Caco-2 (cell line): ENCODE measurements around the gene JMJD6. TPM values are rescaled to one million over a fixed set of nuclear protein-coding genes. Genes with fewer than 3 reads are reported as not detected.

ENCODE experiments used
- BruUV-seq: library from RNA; stranded (reverse); fragments of 400-500 nt; replicated peaks from 2 replicates; lab custom pipeline; 2021; lab: Mats Ljungman, UMichigan
- CTCF ChIA-PET: fragments of 300-600 bp; sonication (Branson Sonifier 250); formaldehyde crosslinking; loops from one replicate; lab custom pipeline; 2022; ENCODE audit warnings: antibody characterized with exemption; lab: Charles Lee
- POLR2A ChIA-PET: fragments of 300-600 bp; sonication (Branson Sonifier 250); formaldehyde crosslinking; loops from one replicate; lab custom pipeline; 2022; ENCODE audit warnings: antibody characterized with exemption; lab: Charles Lee
- DNase-seq, 2 experiments: peaks; one replicate each; pipeline versions ENCODE4 v3.0.0 to v3.0.0-alpha.2; 2020 to 2022
- H3K27me3 ChIP-seq: replicated peaks from 2 replicates; pipeline ENCODE4 v1.6.0; 2011; ENCODE audit warnings: low read length; ENCODE audit not compliant: control insufficient read depth, insufficient read depth
- H3K36me3 ChIP-seq: 2 replicates; pipeline ENCODE4 v1.5.1; 2011; ENCODE audit warnings: low read length; ENCODE audit not compliant: control insufficient read depth, insufficient read depth
- H3K4me1 ChIP-seq: fragments of 250-450 bp; sonication (Bioruptor Pico); 2 replicates; pipeline ENCODE4 v1.5.1; 2020; ENCODE audit warnings: mild to moderate bottlenecking
- H3K4me3 ChIP-seq: 2 replicates; pipeline ENCODE4 v1.5.1; 2011; ENCODE audit warnings: low read depth, mild to moderate bottlenecking, control low read depth, low read length
- H3K9me3 ChIP-seq: fragments of 250-450 bp; sonication (Bioruptor Pico); 2 replicates; pipeline ENCODE4 v1.5.1; 2020; ENCODE audit warnings: mild to moderate bottlenecking, moderate library complexity
- H3K27ac Mint-ChIP-seq: one replicate; pipeline ENCODE4 v1.8.0; 2022; ENCODE audit warnings: mixed read lengths; ENCODE audit not compliant: unreplicated experiment
- H3K27me3 Mint-ChIP-seq: one replicate; pipeline ENCODE4 v1.8.0; 2022; ENCODE audit warnings: mixed read lengths; ENCODE audit not compliant: insufficient read depth, unreplicated experiment
- H3K36me3 Mint-ChIP-seq: one replicate; pipeline ENCODE4 v1.8.0; 2022; ENCODE audit warnings: mild to moderate bottlenecking, mixed read lengths; ENCODE audit not compliant: insufficient read depth, unreplicated experiment
- H3K4me1 Mint-ChIP-seq: one replicate; pipeline ENCODE4 v1.8.0; 2022; ENCODE audit warnings: low read depth, mixed read lengths; ENCODE audit not compliant: unreplicated experiment
- H3K4me3 Mint-ChIP-seq: one replicate; pipeline ENCODE4 v1.8.0; 2022; ENCODE audit warnings: mild to moderate bottlenecking, moderate library complexity, mixed read lengths; ENCODE audit not compliant: unreplicated experiment
- H3K9me3 Mint-ChIP-seq: one replicate; pipeline ENCODE4 v1.8.0; 2022; ENCODE audit warnings: mixed read lengths; ENCODE audit not compliant: unreplicated experiment
- intact Hi-C: fragments of 100-400 bp; cut with micrococcal nuclease; formaldehyde crosslinking; loops from one replicate; pipeline ENCODE4 v1.10.0; 2022; ENCODE audit not compliant: unreplicated experiment
- total RNA-seq: library from RNA; stranded (reverse); gene quantifications from 2 replicates; pipeline ENCODE4 v1.2.3, GENCODE V29; 2022
- TF ChIP-seq, protein P1 (sequence below), 2 experiments: fragments of 200-600 bp in 1 of 2; IDR thresholded peaks; 1 replicate in 1 of 2; 2 replicates in 1 of 2; pipeline versions ENCODE4 v1.5.1 to v1.8.0; 2011 to 2022; ENCODE audit warnings: antibody characterized with exemption in 1 of 2, control low read depth in 1 of 2, inconsistent platforms in 1 of 2, low read depth in 1 of 2, low read length in 1 of 2, mild to moderate bottlenecking in 1 of 2, moderate library complexity in 1 of 2; ENCODE audit not compliant: insufficient read depth in 1 of 2, severe bottlenecking in 1 of 2, unreplicated experiment in 1 of 2

JMJD6 gene
- total RNA-seq, 1 experiment from 2014 or later = 37.4 TPM

DNA sequence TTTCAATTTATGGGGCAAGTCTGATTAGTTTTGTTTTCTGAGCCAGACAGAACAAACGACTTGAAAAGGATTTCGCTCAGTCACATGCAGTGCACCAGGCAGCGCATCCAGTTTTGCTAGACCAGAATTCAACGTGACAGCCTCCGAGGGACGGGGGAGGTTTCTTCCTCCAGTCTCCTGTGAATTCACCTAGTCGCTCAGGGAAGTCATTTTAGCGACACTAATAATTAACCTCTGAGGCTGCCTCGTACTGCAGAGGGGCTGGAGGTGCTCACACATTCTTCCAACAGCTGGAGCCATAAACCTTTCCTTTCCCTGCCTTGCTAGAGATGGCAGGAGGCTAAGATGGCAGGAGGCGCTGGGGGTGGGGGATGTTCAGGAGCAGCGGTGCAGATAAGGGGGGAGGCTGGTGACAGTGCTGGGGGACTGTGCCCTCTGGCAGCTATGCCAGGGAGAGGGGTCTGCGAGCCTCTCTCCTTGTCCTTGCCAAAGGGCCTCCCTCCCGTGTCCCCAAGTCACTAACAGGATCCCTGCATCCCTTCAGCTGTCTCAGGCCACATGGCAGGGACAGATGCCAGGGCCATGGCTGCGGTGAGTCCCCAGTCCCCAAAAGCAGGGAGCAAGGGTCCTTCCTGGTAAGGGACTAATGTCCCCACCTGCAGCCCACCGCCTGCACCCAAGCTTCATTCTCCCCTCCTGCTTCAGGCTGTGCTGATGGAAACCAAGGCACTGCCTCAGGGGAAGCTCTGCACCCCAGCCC lies 39.7 kb downstream of the JMJD6 start:
- TF ChIP-seq, protein P1, sequence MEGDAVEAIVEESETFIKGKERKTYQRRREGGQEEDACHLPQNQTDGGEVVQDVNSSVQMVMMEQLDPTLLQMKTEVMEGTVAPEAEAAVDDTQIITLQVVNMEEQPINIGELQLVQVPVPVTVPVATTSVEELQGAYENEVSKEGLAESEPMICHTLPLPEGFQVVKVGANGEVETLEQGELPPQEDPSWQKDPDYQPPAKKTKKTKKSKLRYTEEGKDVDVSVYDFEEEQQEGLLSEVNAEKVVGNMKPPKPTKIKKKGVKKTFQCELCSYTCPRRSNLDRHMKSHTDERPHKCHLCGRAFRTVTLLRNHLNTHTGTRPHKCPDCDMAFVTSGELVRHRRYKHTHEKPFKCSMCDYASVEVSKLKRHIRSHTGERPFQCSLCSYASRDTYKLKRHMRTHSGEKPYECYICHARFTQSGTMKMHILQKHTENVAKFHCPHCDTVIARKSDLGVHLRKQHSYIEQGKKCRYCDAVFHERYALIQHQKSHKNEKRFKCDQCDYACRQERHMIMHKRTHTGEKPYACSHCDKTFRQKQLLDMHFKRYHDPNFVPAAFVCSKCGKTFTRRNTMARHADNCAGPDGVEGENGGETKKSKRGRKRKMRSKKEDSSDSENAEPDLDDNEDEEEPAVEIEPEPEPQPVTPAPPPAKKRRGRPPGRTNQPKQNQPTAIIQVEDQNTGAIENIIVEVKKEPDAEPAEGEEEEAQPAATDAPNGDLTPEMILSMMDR (IDR thresholded peaks at IDR 0.05; ENCODE audit: insufficient read depth in 1 of 2, low read depth in 1 of 2, low read length in 1 of 2, severe bottlenecking in 1 of 2, unreplicated experiment in 1 of 2) = no peak
- ChIA-PET POLR2A (interaction anchor here (0.6 kb wide), 2 partner anchors 15 to 74 kb away, joined by 3 to 4 read pairs; no protein-coding TSS in a partner anchor), CTCF (interaction anchor here (0.6 kb wide), 1 partner anchor 75 kb away, joined by 3 read pairs; no protein-coding TSS in a partner anchor)
- no TSS peak for BruUV-seq
- Mint-ChIP-seq H3K36me3 (peaks cover 13% of the 10 kb centered on the region), H3K9me3 (no peaks in the 10 kb centered on the region), H3K4me1 (peaks cover 18% of the 10 kb centered on the region), H3K27me3 (no peaks in the 10 kb centered on the region), H3K27ac (peak overlapping the region; percentile 22), H3K4me3 (no peak overlapping the region)
- Histone ChIP-seq H3K9me3 (no peaks in the 10 kb centered on the region), H3K4me3 (no peak overlapping the region), H3K27me3 (no peaks in the 10 kb centered on the region), H3K36me3 (no peaks in the 10 kb centered on the region; the same call in 1 of the 2 replicates), H3K4me1 (peaks cover 30% of the 10 kb centered on the region)
- DNase-seq = peak; percentile 64 to 69
- intact Hi-C loops = loop anchor here (2.0 kb wide), 1 partner anchor 28 kb away; no protein-coding TSS in a partner anchor

DNA sequence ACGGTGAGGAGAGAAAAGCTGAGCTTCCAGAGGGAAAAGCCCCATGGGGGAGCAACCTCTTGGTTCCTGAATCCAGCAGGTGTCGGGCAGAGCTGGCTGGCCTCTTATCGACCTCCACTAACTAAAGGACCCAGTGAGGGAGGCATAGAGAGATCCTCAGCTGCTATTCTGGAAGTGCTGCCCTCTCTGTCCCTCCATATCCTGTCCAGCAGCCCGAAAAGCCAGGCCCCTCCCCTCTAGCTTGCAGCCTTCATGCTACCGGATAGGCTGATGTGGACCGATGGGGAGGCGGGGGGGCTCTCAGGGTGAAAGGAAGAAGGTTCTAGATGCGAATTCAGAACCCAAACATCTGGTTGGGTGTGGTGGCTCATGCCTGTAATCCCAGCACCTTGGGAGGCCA lies 40.6 kb downstream of the JMJD6 start:
- CTCF ChIA-PET = interaction anchor here (1.9 kb wide), 1 partner anchor 128 kb away, joined by 8 read pairs; no protein-coding TSS in a partner anchor
- Mint-ChIP-seq H3K4me1 (peaks cover 18% of the 10 kb centered on the region), H3K27ac (no peak overlapping the region), H3K9me3 (no peaks in the 10 kb centered on the region), H3K4me3 (no peak overlapping the region), H3K36me3 (peaks cover 17% of the 10 kb centered on the region), H3K27me3 (no peaks in the 10 kb centered on the region)
- Histone ChIP-seq H3K4me3 (no peak overlapping the region), H3K9me3 (no peaks in the 10 kb centered on the region), H3K36me3 (no peaks in the 10 kb centered on the region; the same call in 1 of the 2 replicates), H3K4me1 (peaks cover 30% of the 10 kb centered on the region), H3K27me3 (no peaks in the 10 kb centered on the region)
- BruUV-seq = no TSS peak
- TF ChIP-seq, protein P1 (IDR thresholded peaks at IDR 0.05; ENCODE audit: insufficient read depth in 1 of 2, low read depth in 1 of 2, low read length in 1 of 2, severe bottlenecking in 1 of 2, unreplicated experiment in 1 of 2) = no peak
- POLR2A ChIA-PET = no interaction called here
- no peak for DNase-seq
- intact Hi-C loops = loop anchor here (2.0 kb wide), 1 partner anchor 29 kb away; no protein-coding TSS in a partner anchor

DNA sequence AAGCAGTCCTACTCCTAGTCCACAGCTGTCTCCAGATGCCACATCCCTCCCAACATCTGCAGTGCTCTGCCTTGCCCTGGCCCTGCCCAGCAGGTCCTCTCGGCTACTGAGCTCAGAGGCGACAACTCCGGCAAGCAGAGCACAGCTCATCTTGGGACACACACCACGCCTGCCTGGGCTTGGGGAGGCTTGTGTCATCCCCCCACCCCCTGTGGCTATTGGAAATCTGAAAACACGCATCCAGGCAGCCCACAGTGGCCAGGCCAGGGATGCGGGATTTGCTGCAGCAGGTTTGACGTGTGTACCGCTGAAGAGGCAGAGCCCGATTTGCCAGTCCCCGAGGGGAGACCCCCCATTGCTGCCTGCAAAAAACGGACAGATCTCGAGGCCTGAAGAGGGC lies 41.0 kb downstream of the JMJD6 start:
- peaks cover 18% of the 10 kb centered on the region for H3K4me1 Mint-ChIP-seq
- POLR2A ChIA-PET = interaction anchor here (0.5 kb wide), 1 partner anchor 315 kb away, joined by 6 read pairs; no protein-coding TSS in a partner anchor
- H3K36me3 Mint-ChIP-seq = peaks cover 20% of the 10 kb centered on the region
- Histone ChIP-seq H3K4me1 (peaks cover 30% of the 10 kb centered on the region), H3K27me3 (no peaks in the 10 kb centered on the region), H3K4me3 (no peak overlapping the region), H3K36me3 (no peaks in the 10 kb centered on the region; the same call in 1 of the 2 replicates), H3K9me3 (no peaks in the 10 kb centered on the region)
- H3K9me3 Mint-ChIP-seq = no peaks in the 10 kb centered on the region
- DNase-seq = no peak
- intact Hi-C loops = no loop called here
- CTCF ChIA-PET = interaction anchor here (1.9 kb wide), 1 partner anchor 127 kb away, joined by 8 read pairs; no protein-coding TSS in a partner anchor
- H3K4me3 Mint-ChIP-seq = no peak overlapping the region
- H3K27me3 Mint-ChIP-seq = no peaks in the 10 kb centered on the region
- TF ChIP-seq, protein P1 (IDR thresholded peaks at IDR 0.05; ENCODE audit: insufficient read depth in 1 of 2, low read depth in 1 of 2, low read length in 1 of 2, severe bottlenecking in 1 of 2, unreplicated experiment in 1 of 2) = no peak
- H3K27ac Mint-ChIP-seq = no peak overlapping the region
- BruUV-seq = no TSS peak
